HepG2 (cell line): ENCODE measurements around the gene ADAR. TPM values are rescaled to one million over a fixed set of nuclear protein-coding genes. Genes with fewer than 3 reads are reported as not detected.

Source experiments
- CREM ChIP-seq, 2 experiments: sonication (generic) in 1 of 2; formaldehyde crosslinking in 1 of 2; IDR thresholded peaks; 2 replicates each; pipeline versions ENCODE4 v1.4.0 to v1.6.1; 2016 to 2020; ENCODE audit warnings: antibody characterized with exemption in 1 of 2, mild to moderate bottlenecking in 1 of 2, missing genetic modification reagents in 1 of 2
- ERF ChIP-seq: IDR thresholded peaks from 2 replicates; pipeline ENCODE4 v1.6.1; 2018; ENCODE audit warnings: missing biosample characterization, missing genetic modification reagents
- FOXA3 ChIP-seq: IDR thresholded peaks from 2 replicates; pipeline ENCODE4 v1.6.1; 2016; ENCODE audit warnings: missing genetic modification reagents, missing compliant biosample characterization
- GATA4 ChIP-seq: sonication (generic); IDR thresholded peaks from 2 replicates; pipeline ENCODE4 v1.6.1; 2016; ENCODE audit warnings: antibody characterized with exemption, low read depth, borderline replicate concordance
- GATAD1 ChIP-seq: IDR thresholded peaks from 2 replicates; pipeline ENCODE4 v1.6.1; 2016; ENCODE audit warnings: missing genetic modification reagents, missing compliant biosample characterization
- GLI4 ChIP-seq: sonication (generic); formaldehyde crosslinking; IDR thresholded peaks from 2 replicates; pipeline ENCODE4 v1.5.1; 2020; ENCODE audit warnings: missing genetic modification reagents, mild to moderate bottlenecking, moderate library complexity, borderline replicate concordance
- IRF2 ChIP-seq: IDR thresholded peaks from 2 replicates; pipeline ENCODE4 v1.6.1; 2018; ENCODE audit warnings: missing genetic modification reagents, missing compliant biosample characterization
- KDM3A ChIP-seq: IDR thresholded peaks from 2 replicates; pipeline ENCODE4 v1.6.1; 2018; ENCODE audit warnings: low read depth, missing compliant biosample characterization
- LRRFIP1 ChIP-seq: sonication (generic); formaldehyde crosslinking; conservative IDR thresholded peaks from 2 replicates; pipeline ENCODE4 v1.4.0; 2020; ENCODE audit warnings: missing genetic modification reagents
- MLX ChIP-seq: IDR thresholded peaks from 2 replicates; pipeline ENCODE4 v1.6.1; 2016
- MXI1 ChIP-seq: IDR thresholded peaks from 3 replicates; pipeline ENCODE4 v1.6.1; 2012; ENCODE audit warnings: low read depth, low read length, inconsistent platforms, borderline replicate concordance
- POLR2A ChIP-seq, 2 experiments: IDR thresholded peaks; 2 replicates each; pipeline ENCODE4 v1.6.1; 2011; ENCODE audit warnings: low read depth in 2 of 2, low read length in 2 of 2, mild to moderate bottlenecking in 1 of 2, moderate library complexity in 1 of 2; ENCODE audit not compliant: insufficient read depth in 1 of 2
- PPARG ChIP-seq: conservative IDR thresholded peaks from 2 replicates; pipeline ENCODE4 v1.6.1; 2016; ENCODE audit warnings: missing biosample characterization, missing genetic modification reagents
- RCOR2 ChIP-seq: IDR thresholded peaks from 2 replicates; pipeline ENCODE4 v1.6.1; 2016; ENCODE audit warnings: missing biosample characterization, missing genetic modification reagents
- RELA ChIP-seq: sonication (generic); formaldehyde crosslinking; IDR thresholded peaks from 2 replicates; pipeline ENCODE4 v1.4.0; 2020; ENCODE audit warnings: missing genetic modification reagents
- SMYD3 ChIP-seq: sonication (generic); formaldehyde crosslinking; IDR thresholded peaks from 2 replicates; pipeline ENCODE4 v1.8.1; 2023; ENCODE audit warnings: mild to moderate bottlenecking, missing genetic modification reagents
- TFAP4 ChIP-seq: sonication (generic); IDR thresholded peaks from 2 replicates; pipeline ENCODE4 v1.6.1; 2016; ENCODE audit warnings: low read depth, borderline replicate concordance
- ZMAT5 ChIP-seq: sonication (generic); formaldehyde crosslinking; IDR thresholded peaks from 2 replicates; pipeline ENCODE4 v1.5.0; 2020; ENCODE audit warnings: mild to moderate bottlenecking, low read depth, missing genetic modification reagents, borderline replicate concordance
- ZNF609 ChIP-seq: sonication (generic); formaldehyde crosslinking; IDR thresholded peaks from 2 replicates; pipeline ENCODE4 v1.4.0; 2020; ENCODE audit warnings: mild to moderate bottlenecking, missing genetic modification reagents, borderline replicate concordance
- ZNF672 ChIP-seq: sonication (generic); formaldehyde crosslinking; IDR thresholded peaks from 2 replicates; pipeline ENCODE4 v1.8.1; 2022; ENCODE audit warnings: missing genetic modification reagents
- ZZZ3 ChIP-seq: sonication (generic); formaldehyde crosslinking; IDR thresholded peaks from 2 replicates; pipeline ENCODE4 v1.4.0; 2020; ENCODE audit warnings: missing genetic modification reagents, mild to moderate bottlenecking, borderline replicate concordance
- polyA plus RNA-seq, 8 experiments: library from polyadenylated mRNA; depleted of rRNA in 3 of 8; stranded (reverse) in 7 of 8; unstranded in 1 of 8; fragments of >200 nt; fragmentation: Illumina TruSeq in 4 of 8; extraction: Trizol in 4 of 8; gene quantifications; 2 replicates each; pipeline versions ENCODE4 v1.2.1 to v1.2.3, GENCODE V29; 2011 to 2016; ENCODE audit warnings: low read depth in 4 of 8, missing spikeins in 1 of 8, mixed read lengths in 1 of 8; ENCODE audit not compliant: insufficient read depth in 1 of 8
- total RNA-seq, 5 experiments: library from RNA; depleted of rRNA; stranded (reverse); fragments of >200 nt; fragmentation: Illumina TruSeq; extraction: Trizol; gene quantifications; 2 replicates each; pipeline ENCODE4 v1.2.3, GENCODE V29; 2016; ENCODE audit warnings: low read depth in 1 of 5

ADAR gene
- total and polyA plus RNA-seq, 2 of the 13 experiments (the other 11 are each of a cell fraction or from before 2014, with no cell fraction given) = 70.8 to 86.2 TPM

GRCh38 chr1:154559466-154560044, 48.4 kb downstream of the ADAR start (continued):
- TF ChIP-seq ZNF609 (CRISPR knock-in tag) (no peak), ZZZ3 (CRISPR knock-in tag) (0 out of 2 replicates have a peak, but pooled peaks have one; percentile 55), ERF (CRISPR knock-in tag) (0 out of 2 replicates have a peak, but pooled peaks have one; percentile 12), PPARG (CRISPR knock-in tag) (0 out of 2 replicates have a peak, but pooled peaks have one; percentile 40), CREM (IDR thresholded peaks at IDR 0.05) (0 out of 2 replicates have a peak, but pooled peaks have one; percentile 5), CREM (CRISPR knock-in tag; IDR thresholded peaks at IDR 0.05) (no peak), TFAP4 (peak; percentile 6; the same call in 1 of the 2 replicates), MLX (0 out of 2 replicates have a peak, but pooled peaks have one; percentile 30), SMYD3 (peak; percentile 31; the same call in 1 of the 2 replicates), IRF2 (CRISPR knock-in tag) (0 out of 2 replicates have a peak, but pooled peaks have one; percentile 9), RELA (no peak), RCOR2 (peak; percentile 5; the same call in 1 of the 2 replicates), ZMAT5 (no peak), POLR2A (IDR thresholded peaks at IDR 0.05; ENCODE audit: insufficient read depth in 1 of 2, low read depth in 2 of 2, low read length in 2 of 2) (no peak), LRRFIP1 (CRISPR knock-in tag) (no peak), GATA4 (no peak), GATAD1 (CRISPR knock-in tag) (peak; percentile 71), KDM3A (CRISPR knock-in tag) (0 out of 2 replicates have a peak, but pooled peaks have one; percentile 34), FOXA3 (CRISPR knock-in tag) (0 out of 2 replicates have a peak, but pooled peaks have one; percentile 13), MXI1 (no peak), GLI4 (CRISPR knock-in tag) (0 out of 2 replicates have a peak, but pooled peaks have one; percentile 9), ZNF672 (CRISPR knock-in tag) (no peak)
